Activated CD4-positive, CD25-positive, alpha-beta regulatory T cell (primary cell): ENCODE measurements around the gene FARP2.

Source experiments
- DNase-seq, 4 experiments: peaks; one replicate each; lab custom pipeline; 2025; lab: John Stamatoyannopoulos, UW

FARP2 gene

DNA sequence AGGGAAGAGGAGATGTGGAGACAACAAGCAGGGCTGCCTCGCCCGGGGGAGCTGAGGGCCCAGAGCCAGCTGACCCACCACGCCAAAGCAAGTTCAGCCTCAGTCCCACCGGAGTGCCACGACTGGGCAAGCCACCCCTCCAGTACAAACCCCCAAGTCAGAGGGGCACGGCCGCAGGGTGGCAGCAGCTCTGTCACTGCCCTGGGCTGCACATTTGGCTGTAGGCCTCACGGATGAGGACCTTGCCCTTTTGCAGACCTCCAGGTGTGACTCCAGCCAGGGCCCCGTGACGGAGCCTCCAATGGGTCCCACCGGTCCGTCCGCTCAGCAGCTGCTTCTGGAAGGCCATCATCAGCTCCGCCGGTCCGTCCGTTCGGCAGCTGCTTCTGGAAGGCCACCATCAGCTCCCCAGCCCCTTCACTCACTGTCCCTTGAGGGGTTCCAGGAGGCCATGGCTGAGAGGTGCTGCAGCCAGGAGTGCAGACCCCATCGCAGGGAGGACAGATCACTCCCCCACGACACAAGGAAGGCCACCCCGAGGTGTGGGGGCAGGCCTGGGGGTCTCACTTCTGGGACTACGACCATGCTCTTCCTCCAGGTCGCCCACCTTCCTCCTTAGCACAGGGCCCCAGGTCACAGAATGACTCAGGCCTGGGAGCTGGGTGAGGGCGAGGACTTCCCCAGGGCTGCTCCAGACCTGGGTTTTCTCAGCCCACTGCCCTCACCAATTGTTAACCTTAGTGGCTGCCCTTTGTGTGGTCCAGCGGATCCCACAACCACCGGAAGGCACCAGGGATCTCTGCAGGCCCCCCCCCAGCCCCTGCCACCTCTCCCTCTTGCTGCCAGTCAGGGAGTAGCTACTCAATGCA lies 176.9 kb downstream of the FARP2 start:
- no peak for DNase-seq

DNA sequence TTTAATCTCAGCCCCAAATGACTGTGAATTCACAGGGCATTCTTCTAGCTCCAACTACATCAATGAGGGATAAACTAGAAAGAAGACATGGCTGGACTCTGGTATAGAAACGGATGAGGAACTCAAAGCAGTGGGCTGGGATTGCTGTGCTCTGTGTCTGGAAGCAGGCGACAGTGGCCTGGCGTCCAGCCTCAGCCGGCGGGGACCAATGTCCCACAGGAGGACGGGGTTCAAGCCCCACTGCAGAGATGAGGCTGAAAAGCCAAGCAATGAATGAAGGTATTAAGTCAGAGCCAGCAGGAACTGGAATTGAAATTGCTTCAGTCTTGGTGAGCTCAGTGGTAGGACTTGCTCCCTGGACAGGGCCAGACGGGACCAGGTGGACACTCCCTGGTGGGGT lies 178.2 kb downstream of the FARP2 start:
- no peak for DNase-seq

GRCh38 chr2:241534701-241535375 lies 178.8 kb downstream of the FARP2 start:
- DNase-seq, result no peak

GRCh38 chr2:241535871-241536655 lies 180.0 kb downstream of the FARP2 start:
- DNase-seq, result no peak

- no peak for DNase-seq
Observed at GRCh38 chr2:241538838-241539615, 182.9 kb downstream of the FARP2 start.

DNA sequence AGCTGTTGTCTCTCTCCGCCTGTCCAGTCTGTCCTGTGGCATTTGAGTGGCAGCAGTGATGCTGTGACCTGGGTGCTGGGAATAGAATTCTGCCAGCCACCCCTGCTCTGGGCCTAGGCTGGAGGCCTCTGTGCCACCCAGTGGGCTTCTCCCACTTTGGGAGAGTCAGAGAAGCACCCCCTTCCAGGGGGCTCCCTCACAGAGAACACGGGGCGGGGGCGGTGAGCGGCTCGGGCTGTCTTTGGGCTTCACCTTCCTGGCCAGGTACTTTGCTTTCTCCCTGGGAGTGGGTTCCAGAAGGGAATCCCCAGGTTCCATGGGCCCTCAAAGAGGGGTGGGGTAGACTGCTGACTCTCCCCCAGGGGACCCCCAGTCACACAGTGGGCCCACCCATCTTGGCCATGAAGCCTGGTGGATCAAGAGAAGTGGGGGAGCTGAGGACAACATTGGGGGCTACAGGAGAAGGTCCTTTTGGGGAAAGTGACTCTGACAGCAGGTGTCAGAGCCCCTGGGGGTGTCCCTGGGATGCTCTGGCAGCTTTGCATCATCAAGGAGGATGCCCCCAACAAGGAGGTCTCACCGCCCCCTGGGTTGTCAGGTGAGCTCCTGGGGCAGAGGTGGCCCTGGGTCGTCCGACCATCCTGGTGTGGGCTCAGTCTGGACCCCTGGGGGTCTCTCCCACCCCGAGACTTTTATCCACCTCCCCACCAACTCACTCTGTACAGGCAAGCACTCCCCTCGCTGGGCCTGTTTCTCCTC lies 183.7 kb downstream of the FARP2 start:
- no peak for DNase-seq

DNA sequence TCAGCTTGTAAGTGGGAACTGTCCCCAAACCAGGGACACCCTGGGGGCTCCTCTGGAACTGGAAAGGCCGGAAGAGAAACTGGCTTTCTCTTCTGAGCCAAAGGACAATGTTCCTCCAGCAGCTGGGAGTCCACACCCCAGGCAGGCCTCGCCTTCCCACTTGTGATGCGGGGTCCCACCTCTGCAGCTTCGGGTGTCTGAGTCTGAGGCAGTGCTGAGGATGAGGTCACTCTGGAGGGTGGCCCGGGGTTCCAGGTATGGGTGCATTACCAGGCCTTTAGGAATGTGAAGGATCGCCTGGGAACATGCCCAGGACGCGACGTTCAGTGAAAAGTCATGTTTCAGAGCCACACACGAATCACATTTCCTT lies 184.3 kb downstream of the FARP2 start:
- no peak for DNase-seq

DNA sequence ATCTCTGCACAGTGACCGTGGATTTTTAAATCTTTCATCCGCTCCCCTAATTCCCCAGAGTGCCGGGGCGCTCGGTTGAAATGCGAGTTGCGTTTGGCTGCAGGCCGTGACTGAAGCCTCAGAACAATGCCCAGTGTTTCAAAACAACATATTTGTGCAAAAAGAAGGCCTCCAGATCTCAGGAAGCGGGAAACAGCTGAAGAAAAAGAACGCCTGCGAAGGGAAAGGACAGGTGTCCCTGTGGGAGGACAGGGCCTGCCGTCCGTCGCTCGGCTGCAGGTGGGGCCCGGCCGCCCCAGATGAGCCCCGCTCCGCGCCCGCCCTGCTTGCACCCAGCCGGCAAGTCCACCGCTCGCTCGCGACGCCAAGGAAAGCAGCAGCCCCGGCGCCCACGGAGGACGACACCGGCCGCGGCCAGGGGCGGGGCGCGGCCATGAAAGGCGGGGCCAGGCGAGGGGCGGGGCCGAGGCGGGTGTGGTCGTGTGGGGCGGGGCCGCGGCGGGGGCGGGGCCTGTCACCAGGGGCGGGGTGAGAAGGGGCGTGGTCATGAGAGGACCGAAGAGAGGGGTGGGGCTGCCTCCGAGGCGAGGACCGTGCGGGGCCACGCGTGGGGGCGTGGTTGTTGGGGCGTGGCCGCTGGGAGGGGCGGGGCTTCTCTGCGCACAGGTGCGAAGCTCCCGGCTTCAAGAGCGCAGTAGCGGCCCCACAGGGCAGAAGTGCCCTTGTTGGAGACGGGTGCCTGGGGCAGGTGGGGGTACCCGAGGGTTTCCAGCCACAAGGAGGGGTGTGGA lies 184.9 kb downstream of the FARP2 start:
- DNase-seq, result peak; percentile 27 to 43 (median 36)

DNA sequence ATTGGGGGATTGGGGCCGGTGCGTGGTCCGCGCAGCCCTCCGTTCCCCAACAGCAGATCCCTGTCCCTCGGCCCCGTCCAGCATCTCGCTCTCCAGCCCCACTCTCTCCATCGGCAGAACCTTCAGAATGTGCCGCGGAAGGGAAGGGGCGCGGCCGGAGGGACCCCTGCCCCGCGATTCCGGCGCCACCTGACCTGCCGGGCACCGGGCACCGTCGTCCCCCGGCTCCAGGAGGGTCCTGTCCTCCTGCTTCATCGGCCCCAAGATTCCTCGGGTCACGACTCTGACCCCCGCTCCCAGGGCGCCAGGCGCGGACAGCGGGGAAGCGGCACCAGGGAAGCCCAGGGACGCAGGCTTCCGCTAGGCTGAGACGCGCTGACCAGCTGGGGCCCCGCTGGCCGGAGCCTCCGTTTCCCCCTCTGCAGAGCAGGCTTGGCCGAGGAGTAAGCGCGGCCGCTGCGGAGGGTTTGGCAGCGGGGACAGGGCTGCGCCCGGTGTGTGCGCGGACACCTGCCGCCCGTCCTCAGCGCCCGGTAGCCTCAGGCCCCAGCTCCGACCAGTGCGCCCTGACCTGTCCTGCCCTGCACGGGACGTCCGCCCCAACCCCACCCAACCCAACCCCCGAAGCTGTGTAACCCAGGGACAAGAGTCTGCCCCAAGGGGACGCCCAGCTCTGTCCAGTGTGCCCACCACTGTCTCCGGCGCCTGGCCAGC lies 185.6 kb downstream of the FARP2 start:
- DNase-seq, result no peak

DNA sequence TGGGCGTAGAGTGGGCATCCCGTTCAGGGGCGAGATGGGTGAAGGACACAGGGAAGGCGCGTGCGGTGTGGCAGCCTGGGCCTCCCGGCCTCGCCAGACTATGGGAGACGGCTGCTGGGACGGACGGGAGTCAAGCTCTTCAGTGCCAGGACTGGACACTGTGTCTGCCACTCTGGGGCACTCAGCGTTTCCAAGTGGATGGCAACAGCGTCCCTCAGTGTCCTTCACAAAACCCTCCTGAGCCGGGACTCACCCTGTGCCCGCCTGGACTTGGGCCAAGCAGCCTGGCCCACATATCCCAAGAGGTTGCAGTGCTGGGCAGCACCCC lies 186.2 kb downstream of the FARP2 start:
- DNase-seq, result no peak
